ENCODE data around the gene CYP4V2. TPM values are rescaled to one million over a fixed set of nuclear protein-coding genes. Genes with fewer than 3 reads are reported as not detected.

CYP4V2 gene
- total RNA-seq, 4 donors from 2014 or later = 7.0 to 12.1 (median 7.9) TPM

- no peaks in the 10 kb centered on the region for H3K9me3 ChIP-seq
- no peak overlapping the region for H3K27ac ChIP-seq
- 71% methylated on average over 6 of the region's 6 CpGs for WGBS
- TF ChIP-seq CTCF (IDR thresholded peaks at IDR 0.05) = no peak
- no peak for TF ChIP-seq POLR2AphosphoS5 (IDR thresholded peaks at IDR 0.05)
- TF ChIP-seq EP300 (IDR thresholded peaks at IDR 0.05) = no peak
- no peak overlapping the region for H3K4me3 ChIP-seq
- peaks cover 2% of the 10 kb centered on the region for H3K36me3 ChIP-seq
- H3K4me1 ChIP-seq = peaks cover 13% of the 10 kb centered on the region
- DNase-seq (ENCODE audit: low spot score in 2 of 2) = no peak
- H3K27me3 ChIP-seq = no peaks in the 10 kb centered on the region
Observed at GRCh38 chr4:186200516-186200915, 9.1 kb downstream of the CYP4V2 start.

GRCh38 chr4:186201010-186201409, 9.6 kb downstream of the CYP4V2 start:
- H3K36me3 ChIP-seq = peaks cover 2% of the 10 kb centered on the region
- TF ChIP-seq EP300 (IDR thresholded peaks at IDR 0.05) (no peak), POLR2A (IDR thresholded peaks at IDR 0.05) (no peak), POLR2AphosphoS5 (IDR thresholded peaks at IDR 0.05) (no peak), CTCF (IDR thresholded peaks at IDR 0.05) (no peak)
- no peak overlapping the region for H3K27ac ChIP-seq
- 84% methylated on average over 7 of the region's 7 CpGs for WGBS
- DNase-seq (ENCODE audit: low spot score in 2 of 2) = no peak
- H3K9me3 ChIP-seq = no peaks in the 10 kb centered on the region
- H3K4me1 ChIP-seq = peaks cover 13% of the 10 kb centered on the region
- no peak overlapping the region for H3K4me3 ChIP-seq
- H3K27me3 ChIP-seq = no peaks in the 10 kb centered on the region

GRCh38 chr4:186201535-186202230, 10.3 kb downstream of the CYP4V2 start:
- TF ChIP-seq CTCF (IDR thresholded peaks at IDR 0.05) = peak; percentile 38 to 59
- TF ChIP-seq POLR2A (IDR thresholded peaks at IDR 0.05) = no peak
- TF ChIP-seq EP300 (IDR thresholded peaks at IDR 0.05) = no peak
- no peaks in the 10 kb centered on the region for H3K27me3 ChIP-seq
- H3K4me1 ChIP-seq = peaks cover 13% of the 10 kb centered on the region
- no peak overlapping the region for H3K27ac ChIP-seq
- peaks cover 2% of the 10 kb centered on the region for H3K36me3 ChIP-seq
- no peak overlapping the region for H3K4me3 ChIP-seq
- no peak for DNase-seq (ENCODE audit: low spot score in 2 of 2)
- no peaks in the 10 kb centered on the region for H3K9me3 ChIP-seq
- WGBS = 66% methylated on average over 9 of the region's 9 CpGs

- H3K4me3 ChIP-seq = no peak overlapping the region
- no peak overlapping the region for H3K27ac ChIP-seq
- H3K27me3 ChIP-seq = no peaks in the 10 kb centered on the region
- H3K9me3 ChIP-seq = no peaks in the 10 kb centered on the region
- no peaks in the 10 kb centered on the region for H3K36me3 ChIP-seq
- TF ChIP-seq CTCF (IDR thresholded peaks at IDR 0.05) (no peak), POLR2AphosphoS5 (IDR thresholded peaks at IDR 0.05) (no peak), EP300 (IDR thresholded peaks at IDR 0.05) (no peak), POLR2A (IDR thresholded peaks at IDR 0.05) (no peak)
- peaks cover 13% of the 10 kb centered on the region for H3K4me1 ChIP-seq
- DNase-seq (ENCODE audit: low spot score in 2 of 2) = no peak
- WGBS = 91% methylated on average over 8 of the region's 8 CpGs
Observed at GRCh38 chr4:186202490-186203140, 11.2 kb downstream of the CYP4V2 start.

- H3K4me3 ChIP-seq = no peak overlapping the region
- H3K27ac ChIP-seq = no peak overlapping the region
- peaks cover 13% of the 10 kb centered on the region for H3K4me1 ChIP-seq
- no peaks in the 10 kb centered on the region for H3K36me3 ChIP-seq
- no peak for DNase-seq (ENCODE audit: low spot score in 2 of 2)
- TF ChIP-seq EP300 (IDR thresholded peaks at IDR 0.05) = no peak
- TF ChIP-seq POLR2A (IDR thresholded peaks at IDR 0.05) = no peak
- no peak for TF ChIP-seq CTCF (IDR thresholded peaks at IDR 0.05)
- no peak for TF ChIP-seq POLR2AphosphoS5 (IDR thresholded peaks at IDR 0.05)
- no peaks in the 10 kb centered on the region for H3K9me3 ChIP-seq
- no peaks in the 10 kb centered on the region for H3K27me3 ChIP-seq
- 45% methylated on average over 12 of the region's 12 CpGs for WGBS
Observed at GRCh38 chr4:186203406-186203805, 12.0 kb downstream of the CYP4V2 start.
